NCI-H526 (cell line): ENCODE results near the gene C22orf31.
A peak's percentile ranks its signal among the peaks of the same experiment; 100 is the strongest.
"Not testable (repeated sequence)": the region's sequence is repeated elsewhere in the genome, so short reads cannot be mapped to it uniquely, and the experiment has no call there.

ENCODE experiments used
- DNase-seq, 2 experiments: peaks; one replicate each; lab custom pipeline; 2025; lab: John Stamatoyannopoulos, UW

C22orf31 gene

DNA sequence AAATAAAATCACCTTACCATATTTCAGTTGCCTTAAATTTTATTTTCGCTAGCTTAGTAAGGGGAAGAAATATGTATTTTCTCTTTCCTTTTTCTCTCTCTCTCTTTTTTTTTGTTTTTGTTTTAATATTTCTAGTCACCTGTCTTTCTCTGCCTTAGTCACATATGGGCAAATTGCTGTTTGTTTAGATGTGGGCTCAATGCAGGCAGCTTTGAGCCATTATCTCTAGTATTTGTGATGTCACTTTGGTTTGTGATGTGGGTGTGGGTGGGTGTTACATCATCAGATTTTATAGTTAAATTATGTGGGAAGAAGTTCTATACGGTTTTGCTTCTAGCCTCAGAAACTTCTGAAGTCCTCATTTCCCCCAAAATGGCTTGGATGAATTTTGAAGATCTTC lies at the start of gene C22orf31:
Gene C22orf31 (minus strand): TSS at position 59 of the 400 bp plus-strand sequence. CDS start 39 bp downstream, at position 20.
- DNase-seq: no peak

GRCh38 chr22:29110946-29111345 lies 49.3 kb upstream of the C22orf31 start:
- DNase-seq: no peak

DNA sequence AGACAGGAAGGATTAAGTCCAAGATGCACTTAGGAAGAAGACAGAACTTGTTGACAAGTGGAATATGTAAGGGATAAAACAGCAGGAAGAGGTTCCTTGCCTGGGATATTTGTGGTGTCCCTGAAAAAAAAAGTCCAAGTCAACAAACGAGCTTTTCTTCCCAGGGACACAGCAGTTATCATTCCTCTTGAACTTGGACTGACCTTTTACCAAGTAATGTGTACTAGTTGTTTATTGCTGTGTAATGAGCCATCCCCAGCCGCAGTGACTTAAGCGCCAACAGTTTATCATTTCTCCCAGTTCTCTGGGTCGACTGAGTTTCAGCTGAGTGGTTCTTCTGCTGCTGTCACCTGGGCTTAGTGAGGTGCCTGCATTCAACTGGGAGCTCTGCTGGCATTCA lies 48.2 kb upstream of the C22orf31 start:
- DNase-seq: peak in 1 of 2 experiments; percentile 10

DNA sequence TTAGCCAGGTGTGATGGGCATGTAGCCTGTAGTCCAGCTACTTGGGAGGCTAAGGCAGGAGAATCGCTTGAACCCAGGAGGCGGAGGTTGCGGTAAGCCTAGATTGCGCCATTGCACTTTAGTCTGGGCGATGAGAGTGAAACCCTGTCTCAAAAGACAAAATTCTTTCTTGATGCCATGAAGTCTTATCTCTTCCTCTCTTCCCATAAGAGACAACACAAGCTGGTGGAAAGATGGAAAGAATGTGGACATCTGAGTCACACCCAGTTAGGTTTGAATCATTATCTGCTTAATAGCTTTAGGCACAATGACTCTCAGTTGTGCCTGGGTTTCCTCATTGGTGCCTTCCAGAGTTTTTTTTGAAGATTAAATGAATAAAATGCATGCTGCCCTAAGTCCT lies 46.5 kb upstream of the C22orf31 start:
- no peak for DNase-seq

GRCh38 chr22:29106839-29107238 lies 45.2 kb upstream of the C22orf31 start:
- DNase-seq: no peak

DNA sequence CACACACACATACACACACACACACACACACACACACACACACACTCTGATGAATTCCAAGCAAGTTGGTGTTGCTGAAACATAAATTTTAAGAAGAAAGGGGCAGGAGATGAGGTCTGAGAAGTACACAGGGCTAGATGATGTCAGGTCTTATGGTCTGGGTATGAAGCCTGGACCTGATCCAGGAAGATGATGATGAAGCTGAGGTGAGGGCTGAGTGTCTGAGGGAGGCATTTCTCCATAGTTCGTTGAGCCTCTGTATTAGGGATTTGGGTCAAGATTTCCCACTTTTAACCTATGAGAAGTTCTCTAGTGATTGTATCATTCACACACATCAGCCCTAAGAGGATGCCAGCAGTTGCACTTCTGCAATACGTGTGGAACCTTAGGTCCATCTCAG lies 43.8 kb upstream of the C22orf31 start:
- no peak for DNase-seq

DNA sequence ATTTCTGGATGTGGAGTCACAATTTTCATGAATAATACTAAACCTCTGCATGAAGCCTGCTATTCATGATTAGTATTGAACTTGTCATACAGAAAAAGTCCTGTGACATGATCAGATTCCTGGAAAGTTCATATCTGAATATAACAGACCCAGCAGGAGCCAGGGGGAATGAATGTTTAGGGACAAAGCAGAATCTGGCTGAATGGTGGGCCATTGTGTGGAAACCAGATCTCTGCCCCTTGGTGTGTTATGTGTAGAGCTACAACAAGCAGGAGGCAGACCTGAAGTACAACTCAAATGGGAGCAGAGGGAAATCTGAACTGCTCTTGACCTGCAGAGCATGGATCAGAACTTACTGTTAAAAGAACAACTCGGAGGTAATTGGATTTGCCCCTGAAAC lies 41.5 kb upstream of the C22orf31 start:
- DNase-seq: no peak

DNA sequence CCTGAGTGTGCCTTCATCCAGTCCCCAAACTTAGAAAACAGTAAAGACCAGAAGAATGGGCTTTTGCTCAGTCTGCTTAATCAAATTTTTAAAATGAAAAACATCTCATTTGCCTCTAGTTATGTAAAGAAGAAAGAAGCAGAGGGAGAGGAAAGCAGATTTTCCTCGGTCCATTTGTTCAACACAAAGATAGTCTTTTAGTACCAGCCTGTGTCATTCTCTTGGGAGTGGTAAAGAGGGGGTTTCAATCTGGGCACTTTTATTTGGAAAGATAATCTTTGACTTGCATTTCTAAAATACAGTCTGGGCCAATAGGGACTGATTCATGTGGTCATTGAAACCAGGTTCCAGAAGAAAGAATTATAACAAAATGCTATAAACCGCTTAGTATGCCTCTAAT lies 40.7 kb upstream of the C22orf31 start:
- DNase-seq: peak; percentile 85 to 92

GRCh38 chr22:29098296-29098695 lies 36.7 kb upstream of the C22orf31 start:
- peak; percentile 30 to 60 for DNase-seq

DNA sequence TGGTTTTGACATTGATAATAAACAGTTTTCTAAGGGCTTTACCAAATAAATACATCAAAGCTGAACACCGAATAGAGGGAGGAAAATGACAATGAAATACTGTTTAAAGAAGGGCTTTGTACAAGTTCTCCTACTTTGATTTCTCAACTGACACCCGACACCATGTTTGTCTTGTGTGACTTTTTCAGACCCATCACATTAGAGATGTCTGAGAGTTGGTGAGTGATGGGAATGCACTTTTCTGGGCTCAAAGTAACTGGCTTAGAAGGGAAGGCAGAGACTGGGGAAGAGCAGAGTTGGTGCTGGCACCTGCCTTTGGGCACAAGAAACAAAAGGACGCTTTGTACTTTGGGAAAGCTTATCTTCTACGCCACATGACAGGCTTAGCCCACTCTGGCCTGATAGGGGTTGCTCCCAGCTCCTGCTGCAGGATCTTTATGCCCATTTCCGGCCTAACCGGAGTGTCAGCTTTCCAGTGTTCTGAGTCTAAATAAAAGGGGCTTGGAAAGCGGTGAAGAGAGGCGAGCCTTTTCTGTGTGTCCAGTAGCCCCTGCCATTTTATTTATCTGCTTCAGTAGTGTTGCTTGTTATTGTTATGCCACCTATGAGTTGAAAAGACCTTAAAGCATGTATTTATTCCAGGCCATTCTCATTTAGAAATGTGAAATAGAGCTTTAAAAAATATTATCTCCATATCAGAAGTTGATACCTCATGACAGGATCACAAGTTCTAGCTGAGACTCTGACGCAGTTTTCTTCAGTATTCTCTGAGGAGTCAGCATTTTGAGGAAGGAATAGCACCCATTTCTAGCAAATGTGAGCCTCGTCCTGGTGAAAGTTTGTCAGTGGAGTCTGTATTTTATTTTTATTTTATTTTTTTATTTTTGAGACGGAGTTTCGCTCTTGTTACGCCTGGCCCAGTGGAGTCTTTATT lies 35.4 kb upstream of the C22orf31 start:
- peak; percentile 63 to 67 for DNase-seq

DNA sequence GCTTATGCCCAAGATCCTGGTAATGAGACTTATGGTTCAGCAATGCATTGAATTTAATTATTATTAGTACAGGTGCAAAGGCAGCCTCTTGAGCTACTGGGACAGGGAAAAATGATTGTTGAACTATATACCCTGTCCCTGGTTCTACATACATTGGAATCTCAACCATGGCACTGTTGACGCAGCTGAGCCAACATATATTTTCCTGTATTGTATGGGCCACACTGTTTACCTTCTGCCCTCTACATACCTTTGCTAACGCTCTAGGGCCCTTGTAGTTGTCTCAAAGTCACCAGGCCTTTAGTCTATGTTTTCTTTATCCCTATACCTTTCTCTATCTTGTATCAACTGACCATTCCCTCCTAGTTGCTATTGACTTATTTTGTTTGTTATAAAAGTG lies 33.8 kb upstream of the C22orf31 start:
- DNase-seq: peak in 1 of 2 experiments; percentile 4

DNA sequence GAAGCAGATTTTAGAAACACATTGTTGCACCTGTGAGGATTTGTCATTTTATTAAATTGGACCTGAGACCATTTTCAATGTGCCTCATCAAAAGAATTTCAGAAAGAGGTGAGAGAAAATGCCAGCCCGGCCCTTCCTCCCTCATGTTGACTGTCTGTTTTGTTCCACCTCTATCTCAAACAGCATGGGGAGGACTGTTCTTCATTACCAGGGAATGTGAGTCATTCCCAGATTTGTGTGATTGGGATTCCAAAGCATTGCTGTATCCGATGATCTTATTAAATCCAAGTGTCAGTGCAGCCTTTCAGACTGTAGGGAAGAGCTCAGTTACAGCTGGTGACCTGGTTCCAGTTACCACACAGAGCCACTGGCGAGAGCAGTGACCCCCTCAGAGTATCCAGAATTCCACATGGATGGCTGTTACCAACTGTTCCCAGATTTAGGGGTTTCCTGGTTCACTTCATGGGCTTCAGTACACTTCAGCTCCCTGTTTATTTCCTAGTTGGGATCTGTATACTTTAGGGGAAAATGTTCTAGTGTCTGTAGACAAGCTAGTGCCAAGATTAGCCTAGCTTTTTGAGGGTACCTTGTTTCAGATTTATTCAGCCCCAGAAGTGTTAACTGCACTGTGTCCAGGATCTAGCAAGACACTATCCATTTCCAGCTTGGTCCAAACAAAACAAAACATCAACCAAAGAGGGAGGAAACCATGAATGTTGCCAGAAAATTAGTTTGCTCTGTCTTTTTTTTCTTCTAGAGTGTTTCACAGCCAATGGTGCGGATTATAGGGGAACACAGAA lies 32.1 kb upstream of the C22orf31 start:
- DNase-seq: no peak

- no peak for DNase-seq
Measured at GRCh38 chr22:29093030-29093429, 31.4 kb upstream of the C22orf31 start.

DNA sequence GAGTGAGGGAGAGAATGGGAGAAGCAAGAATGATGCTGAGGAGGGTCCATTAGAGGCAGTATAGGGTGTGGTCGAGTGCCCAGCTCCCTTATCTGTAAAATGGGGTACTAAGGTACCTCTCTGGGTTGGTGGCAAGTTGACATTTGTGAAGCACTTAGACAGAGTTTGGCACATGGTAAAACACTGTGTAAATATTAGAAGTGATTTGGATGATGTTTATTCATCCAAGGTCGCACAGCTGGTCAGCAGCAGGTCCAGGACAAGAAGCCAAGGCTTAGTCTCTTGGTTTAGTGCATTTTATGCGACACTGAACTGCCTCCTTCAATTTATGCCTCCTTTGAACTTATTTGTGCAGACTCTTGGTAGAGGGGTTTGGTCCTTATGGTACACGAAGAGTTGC lies 30.6 kb upstream of the C22orf31 start:
- DNase-seq: no peak

DNA sequence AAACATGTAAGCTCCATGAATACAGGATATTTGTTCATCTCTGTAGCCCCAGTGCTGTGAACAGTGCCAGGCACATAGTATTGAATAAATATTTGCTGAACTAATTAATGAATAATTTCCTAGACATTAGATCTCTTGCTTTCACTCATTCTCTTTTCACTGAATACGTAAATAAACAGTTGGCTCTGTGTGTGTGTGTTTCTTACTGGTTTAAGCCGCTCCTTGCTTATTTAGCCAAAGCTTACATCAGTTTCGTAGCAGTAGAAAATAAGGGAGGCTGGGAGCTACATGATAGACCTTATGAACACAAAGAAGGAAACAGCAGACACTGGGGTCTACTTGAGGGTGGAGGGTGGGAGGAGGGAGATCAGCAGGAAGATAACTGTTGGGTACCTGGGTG lies 28.4 kb upstream of the C22orf31 start:
- DNase-seq: no peak

GRCh38 chr22:29089507-29089906 lies 27.9 kb upstream of the C22orf31 start:
- DNase-seq: no peak

DNA sequence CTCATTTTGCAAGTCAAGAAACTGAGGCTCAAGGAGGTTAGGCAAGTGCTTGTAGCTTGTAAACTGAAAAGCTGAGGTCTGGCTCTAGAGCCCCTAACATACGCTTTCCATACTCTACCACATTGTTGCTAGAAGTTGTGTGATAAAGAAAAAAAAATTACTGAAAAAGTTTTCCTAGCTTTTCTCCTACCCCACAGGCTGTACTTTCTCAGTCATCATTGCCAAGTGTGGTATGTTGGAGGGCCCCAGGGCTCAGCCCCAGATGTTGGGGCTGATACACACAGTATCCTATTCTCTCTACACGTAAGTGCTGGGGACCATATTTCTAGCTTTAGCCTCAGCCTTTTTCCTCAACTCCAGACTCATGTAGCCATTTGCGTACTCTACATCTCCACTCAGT lies 27.2 kb upstream of the C22orf31 start:
- DNase-seq: no peak

- DNase-seq: no peak
Measured at GRCh38 chr22:29087012-29087411, 25.4 kb upstream of the C22orf31 start.

DNA sequence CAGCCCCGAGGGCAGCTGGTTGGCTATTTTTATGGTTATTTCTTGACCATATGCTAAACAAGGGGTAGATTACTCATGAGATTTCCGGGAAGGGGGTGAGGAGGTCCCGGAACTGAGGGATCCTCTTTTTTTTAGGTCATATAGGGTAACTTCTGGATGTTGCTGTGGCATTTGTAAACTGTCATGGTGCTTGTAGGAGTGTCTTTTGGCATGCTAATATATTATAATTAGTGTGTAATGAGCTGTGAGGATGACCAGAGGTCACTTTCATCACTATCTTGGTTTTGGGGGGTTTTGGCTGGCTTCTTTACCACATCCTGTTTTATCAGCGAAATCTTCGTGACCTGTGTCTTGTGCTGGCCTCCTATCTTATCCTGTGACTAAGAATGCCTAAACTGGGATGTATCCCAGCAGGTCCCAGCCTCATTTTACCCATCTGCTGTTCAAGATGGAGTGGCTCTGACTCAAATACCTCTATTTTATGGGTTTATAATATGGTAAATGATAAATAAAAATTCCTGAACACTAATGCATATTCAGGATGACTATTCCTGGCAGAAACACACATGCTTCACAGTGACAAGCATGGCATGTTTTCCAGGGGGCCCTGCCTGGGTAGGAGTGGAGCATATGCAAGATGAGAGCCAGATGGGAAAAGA lies 22.4 kb upstream of the C22orf31 start:
- DNase-seq: no peak

- DNase-seq: not testable (repeated sequence)
Measured at GRCh38 chr22:29083576-29083932, 21.9 kb upstream of the C22orf31 start.

- DNase-seq: no peak
Measured at GRCh38 chr22:29082826-29083545, 21.4 kb upstream of the C22orf31 start.
